Stimulated activated CD4-positive, alpha-beta T cell treated with anti-CD3 and anti-CD28 coated beads, Interleukin-4, amount 100 ng/mL, for 1 hour (primary cell): ENCODE results near the gene BCLAF1.
A peak's percentile ranks its signal among the peaks of the same experiment; 100 is the strongest.
"Not testable (repeated sequence)": the region's sequence is repeated elsewhere in the genome, so short reads cannot be mapped to it uniquely, and the experiment has no call there.

ENCODE experiments used
- DNase-seq: peaks from one replicate; pipeline ENCODE4 v3.0.0-alpha.2; 2020

The BCLAF1 gene

DNA sequence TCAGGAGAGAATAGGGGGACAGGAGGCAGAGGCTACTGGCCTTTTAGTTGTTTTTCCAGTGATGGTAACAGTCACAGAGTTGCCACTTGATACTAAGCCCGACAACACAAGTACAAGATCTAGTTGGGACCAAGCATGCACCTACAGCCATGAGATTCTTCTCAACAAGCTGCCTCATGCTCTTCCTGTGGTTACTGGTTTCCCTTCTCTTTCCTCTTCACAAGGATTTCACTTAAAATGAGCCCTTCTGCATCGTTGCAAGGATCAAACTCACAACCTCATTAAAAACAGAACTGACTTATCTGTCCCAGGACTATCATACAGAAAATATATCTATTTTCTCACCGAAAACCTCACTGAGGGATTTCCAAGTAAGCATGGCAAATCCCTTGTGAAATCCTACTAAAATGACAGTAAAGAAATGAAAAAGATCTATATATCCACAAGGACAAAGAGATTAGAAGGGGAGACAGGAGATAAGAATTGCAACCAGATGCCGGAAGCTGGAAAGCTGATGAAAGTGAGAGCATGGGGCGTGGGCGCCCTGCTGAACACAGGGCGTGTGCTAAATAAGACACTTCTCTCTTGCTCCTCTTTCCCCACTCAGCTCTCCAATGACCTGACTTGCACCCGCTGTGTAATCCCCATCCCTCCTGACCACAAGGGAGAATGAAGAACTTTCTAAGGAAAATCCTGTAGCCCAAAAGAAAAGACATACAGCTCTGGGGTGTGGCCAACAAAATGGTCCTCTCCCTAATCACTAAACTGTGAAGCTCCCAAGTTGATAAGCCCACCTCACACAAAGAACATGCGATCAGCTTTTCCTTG is 53.0 kb downstream of the BCLAF1 start:
- DNase-seq, result no peak

GRCh38 chr6:136235233-136235564 is 54.4 kb downstream of the BCLAF1 start:
- DNase-seq, result no peak

GRCh38 chr6:136232701-136233100 is 56.9 kb downstream of the BCLAF1 start:
- no peak for DNase-seq

GRCh38 chr6:136230219-136230853 is 59.3 kb downstream of the BCLAF1 start:
- no peak for DNase-seq

DNA sequence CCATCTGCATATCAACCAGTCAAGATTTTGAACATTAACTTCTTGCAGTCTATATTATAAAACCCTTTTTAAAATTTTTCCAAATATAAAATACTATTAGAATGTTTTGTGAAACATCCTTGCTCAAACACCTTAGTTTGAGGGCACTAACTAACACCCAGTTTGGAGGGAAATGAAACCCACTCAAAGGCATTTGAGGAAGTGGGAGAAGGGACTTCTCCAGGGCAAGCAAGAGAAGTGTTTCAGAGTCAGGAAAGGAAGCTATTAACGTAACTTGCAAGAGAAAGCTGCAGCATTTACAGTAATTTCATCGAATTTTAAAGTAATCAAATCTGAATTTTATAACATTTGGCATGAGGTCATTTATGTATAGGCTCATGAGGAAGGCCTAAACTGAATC is 60.8 kb downstream of the BCLAF1 start:
- DNase-seq, result no peak

- no peak for DNase-seq
These were observed 62.8 kb downstream of the BCLAF1 start for GRCh38 chr6:136226674-136227377.

DNA sequence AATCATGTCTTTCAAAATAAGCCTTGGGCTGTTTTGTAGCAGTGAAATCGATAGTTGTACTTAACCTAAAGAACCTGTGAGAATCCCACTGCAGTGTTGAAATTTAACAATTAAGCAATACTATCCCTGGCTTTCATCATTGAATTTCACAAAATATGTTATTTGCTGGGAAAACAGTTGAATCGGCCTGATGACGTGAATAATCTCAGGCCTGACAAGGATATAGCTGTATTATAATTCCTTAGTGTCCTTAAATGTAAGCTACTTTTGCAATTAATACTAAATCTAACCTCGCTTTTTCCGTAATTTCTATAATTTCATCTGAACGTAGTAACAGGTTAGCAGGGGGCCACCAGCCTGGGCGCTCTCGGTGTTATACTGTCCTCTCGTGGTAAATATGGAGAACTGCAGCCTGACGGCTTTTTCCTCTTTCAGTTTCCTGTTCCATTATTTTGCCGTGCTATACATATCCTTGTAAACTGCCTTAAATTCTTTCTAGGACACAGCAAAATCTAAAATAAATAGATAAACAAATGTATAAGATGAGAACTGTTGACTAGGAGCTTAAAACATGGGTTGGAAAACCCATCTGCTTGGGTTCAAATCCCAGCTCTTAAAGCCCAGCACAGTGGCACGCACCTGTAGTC is 63.5 kb downstream of the BCLAF1 start:
- DNase-seq, result peak; percentile 40

DNA sequence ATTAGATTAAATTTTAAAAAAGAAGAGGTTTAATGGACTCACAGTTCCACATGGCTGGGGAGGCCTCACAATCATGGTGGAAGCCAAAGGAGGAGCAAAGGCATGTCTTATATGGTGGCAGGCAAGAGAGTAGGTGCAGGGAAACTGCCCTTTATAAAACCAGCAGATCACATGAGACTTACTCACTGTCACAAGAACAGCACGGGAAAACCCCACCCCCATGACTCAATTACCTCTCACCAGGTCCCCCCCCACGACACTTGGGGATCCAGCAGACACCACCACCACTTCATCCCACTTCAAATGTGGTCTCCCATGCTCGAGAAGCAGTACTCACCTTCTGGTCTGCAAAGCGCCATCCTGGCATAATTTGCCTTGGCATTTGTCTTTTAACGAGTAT is 64.2 kb downstream of the BCLAF1 start:
- DNase-seq, result peak; percentile 23

GRCh38 chr6:136224974-136225373 is 64.7 kb downstream of the BCLAF1 start:
- DNase-seq, result not testable (repeated sequence)

DNA sequence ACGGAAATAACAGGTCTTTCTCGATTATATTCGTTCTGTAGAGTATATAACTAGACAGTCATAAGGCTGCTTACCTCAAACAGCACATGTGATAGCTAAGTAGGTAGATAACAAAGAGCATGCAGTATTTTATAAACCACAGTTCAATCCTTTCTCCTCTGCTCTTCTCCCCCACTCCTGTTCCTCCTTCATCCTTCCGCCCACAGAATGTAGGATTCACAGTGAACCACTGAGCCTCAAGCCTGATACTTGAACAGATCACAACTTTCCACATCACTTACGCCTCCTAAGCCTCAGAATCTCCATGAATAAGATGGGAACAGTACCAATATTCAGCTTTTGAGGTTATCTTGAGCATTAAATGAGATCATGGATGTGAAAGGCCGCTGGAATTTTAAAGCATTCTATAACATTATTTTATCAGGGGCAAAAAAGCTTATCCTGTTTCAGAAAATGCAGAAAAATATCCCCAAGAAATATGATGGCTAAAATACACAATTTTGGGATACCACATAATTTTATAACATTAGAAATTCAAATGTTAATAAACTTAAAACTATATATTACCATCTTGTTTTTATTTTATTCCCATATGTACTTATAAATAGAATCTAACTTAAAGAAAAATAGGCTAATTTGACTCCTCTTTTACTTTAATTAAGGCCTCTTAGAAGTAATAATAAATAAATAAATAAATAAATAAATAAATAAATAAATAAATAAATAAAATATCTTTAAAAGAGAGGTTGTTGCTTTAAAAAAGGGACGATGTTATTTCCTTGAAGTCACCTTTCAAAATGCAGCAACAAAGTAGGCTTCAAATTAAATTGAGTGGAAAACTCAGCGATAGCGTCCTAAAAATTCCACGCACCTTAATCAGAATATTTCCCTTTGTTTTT is 72.9 kb downstream of the BCLAF1 start:
- DNase-seq, result no peak

- no peak for DNase-seq
These were observed 75.8 kb downstream of the BCLAF1 start for GRCh38 chr6:136213853-136214252.

DNA sequence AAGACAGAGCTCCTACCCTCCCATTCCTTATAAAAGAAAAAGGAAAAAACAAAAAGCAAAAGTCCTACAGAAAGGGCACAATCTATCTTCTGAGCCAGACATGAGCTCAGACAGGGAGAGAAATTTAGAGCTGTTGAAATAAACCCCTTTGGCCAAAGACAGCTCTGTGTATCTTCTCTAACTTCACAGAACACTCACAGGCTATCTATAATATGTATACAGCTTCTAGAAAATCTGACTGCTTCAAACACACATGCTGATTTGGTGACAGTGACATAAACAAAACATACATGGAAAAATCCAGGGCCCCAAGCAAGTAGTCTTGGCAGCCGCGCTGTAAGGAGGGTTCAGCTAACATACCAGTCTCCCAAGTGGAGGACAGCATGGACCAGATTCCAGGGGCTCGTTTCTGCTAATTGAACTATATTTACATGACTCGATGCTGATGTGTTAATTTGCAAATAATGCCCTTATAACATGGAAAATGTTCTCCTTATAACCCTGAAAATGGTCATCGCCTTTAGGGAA is 76.6 kb downstream of the BCLAF1 start:
- DNase-seq, result no peak

- DNase-seq, result no peak
These were observed 77.0 kb downstream of the BCLAF1 start for GRCh38 chr6:136212608-136213007.

DNA sequence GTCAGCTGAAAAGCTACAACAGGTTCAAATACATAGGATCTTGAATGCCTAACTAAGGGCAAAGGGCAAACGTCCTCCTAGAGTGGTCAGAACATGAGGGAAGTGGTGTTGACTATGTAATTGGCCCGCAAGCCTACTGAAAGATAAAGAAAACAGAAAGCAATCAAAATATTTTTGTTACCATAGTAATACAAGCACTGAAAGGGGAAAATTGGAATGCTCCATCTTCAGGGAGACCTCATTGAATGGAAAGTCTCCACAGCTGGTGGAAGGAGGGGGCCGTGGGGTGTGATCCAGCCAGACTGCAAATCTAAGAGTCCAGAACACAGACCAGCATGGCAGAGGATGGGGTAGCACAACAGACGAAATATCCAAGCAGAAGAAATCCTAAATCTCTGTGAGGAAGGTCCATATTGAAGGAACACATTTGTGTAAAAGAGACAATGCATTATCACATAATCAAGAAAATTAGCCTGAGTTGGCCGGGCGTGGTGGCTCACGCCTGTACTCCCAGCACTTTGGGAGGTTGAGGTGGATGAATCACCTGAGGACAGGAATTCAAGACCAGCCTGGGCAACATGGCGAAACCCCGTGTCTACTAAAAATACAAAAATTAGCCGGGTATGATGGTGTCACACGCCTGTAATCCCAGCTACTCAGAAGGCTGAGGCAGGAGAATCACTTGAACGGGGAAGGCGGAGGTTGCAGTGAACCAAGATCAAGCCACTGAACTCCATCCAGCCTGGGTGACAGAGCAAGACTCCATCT is 79.1 kb downstream of the BCLAF1 start:
- DNase-seq, result no peak

DNA sequence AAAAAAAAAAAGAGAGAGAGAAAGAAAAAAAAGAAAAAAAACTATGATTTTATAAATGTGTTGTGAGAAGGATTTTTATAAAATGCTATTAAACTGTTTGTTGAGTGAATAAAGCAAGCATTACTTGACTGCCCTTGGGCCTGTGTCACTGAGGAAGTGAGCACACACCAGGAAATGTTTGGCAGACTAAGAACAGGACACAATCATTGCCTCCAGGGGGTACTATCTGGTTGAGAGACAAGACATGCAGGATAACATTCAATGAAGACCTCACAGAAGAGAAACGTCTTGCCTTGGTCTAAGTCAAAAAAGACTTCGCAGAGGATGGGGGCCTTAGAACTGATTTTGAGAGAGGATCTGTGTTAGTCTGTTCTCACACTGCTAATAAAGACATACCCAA is 80.2 kb downstream of the BCLAF1 start:
- DNase-seq, result no peak

DNA sequence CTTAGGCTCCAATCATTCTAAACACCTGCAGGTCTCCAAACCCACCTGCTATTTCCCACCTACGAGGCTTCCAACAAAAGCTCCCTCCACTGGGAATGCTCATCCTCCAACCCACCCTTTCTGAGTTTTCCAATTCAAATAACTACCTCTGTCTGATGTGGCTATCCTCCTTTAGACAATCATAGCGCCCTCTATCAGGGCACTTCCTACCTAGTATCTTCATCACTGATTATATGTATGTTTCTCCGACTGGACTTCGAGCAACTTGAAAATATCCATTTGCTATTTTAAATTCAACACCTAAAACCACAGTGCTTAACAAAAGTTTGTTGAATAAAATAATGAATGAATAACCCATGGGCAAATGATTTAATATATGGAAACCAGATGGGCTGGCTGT is 80.9 kb downstream of the BCLAF1 start:
- DNase-seq, result no peak
